Fibroblast of mammary gland (primary cell): Measurements from ENCODE around the gene ROBO2.

Source experiments
- DNase-seq: peaks from one replicate; pipeline ENCODE4 v3.0.0-alpha.2; 2010; ENCODE audit warnings: low read depth
- H3K4me3 ChIP-seq: 2 replicates; pipeline ENCODE4 v1.5.1; 2011; ENCODE audit warnings: low read depth, mild to moderate bottlenecking, low read length, moderate library complexity; ENCODE audit not compliant: control insufficient read depth
- TF ChIP-seq, protein P1 (sequence below): conservative IDR thresholded peaks from 2 replicates; pipeline ENCODE4 v1.5.1; 2011; ENCODE audit warnings: low read depth, low read length, inconsistent platforms; ENCODE audit not compliant: control insufficient read depth, insufficient read depth

Gene ROBO2

DNA sequence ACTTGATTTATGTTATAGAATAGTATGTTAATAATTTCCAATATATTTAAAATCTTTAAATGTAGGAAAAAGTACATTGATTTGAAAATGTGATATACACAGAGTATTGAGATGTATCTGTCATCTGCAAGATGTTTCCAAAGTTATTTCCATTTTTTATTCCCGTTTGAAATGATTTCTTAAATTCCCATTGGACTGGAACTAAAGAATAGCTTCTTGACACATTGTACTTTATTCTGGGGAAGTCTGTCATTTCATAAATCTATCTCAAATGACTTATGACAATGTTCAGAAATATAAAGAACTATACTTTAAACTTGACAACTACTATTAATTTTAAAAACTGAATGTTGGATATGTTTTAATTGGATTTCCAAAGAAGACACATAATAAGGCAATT is 489.6 kb downstream of the ROBO2 start:
- DNase-seq = no peak
- TF ChIP-seq, protein P1, sequence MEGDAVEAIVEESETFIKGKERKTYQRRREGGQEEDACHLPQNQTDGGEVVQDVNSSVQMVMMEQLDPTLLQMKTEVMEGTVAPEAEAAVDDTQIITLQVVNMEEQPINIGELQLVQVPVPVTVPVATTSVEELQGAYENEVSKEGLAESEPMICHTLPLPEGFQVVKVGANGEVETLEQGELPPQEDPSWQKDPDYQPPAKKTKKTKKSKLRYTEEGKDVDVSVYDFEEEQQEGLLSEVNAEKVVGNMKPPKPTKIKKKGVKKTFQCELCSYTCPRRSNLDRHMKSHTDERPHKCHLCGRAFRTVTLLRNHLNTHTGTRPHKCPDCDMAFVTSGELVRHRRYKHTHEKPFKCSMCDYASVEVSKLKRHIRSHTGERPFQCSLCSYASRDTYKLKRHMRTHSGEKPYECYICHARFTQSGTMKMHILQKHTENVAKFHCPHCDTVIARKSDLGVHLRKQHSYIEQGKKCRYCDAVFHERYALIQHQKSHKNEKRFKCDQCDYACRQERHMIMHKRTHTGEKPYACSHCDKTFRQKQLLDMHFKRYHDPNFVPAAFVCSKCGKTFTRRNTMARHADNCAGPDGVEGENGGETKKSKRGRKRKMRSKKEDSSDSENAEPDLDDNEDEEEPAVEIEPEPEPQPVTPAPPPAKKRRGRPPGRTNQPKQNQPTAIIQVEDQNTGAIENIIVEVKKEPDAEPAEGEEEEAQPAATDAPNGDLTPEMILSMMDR = no peak
- no peak overlapping the region for H3K4me3 ChIP-seq

DNA sequence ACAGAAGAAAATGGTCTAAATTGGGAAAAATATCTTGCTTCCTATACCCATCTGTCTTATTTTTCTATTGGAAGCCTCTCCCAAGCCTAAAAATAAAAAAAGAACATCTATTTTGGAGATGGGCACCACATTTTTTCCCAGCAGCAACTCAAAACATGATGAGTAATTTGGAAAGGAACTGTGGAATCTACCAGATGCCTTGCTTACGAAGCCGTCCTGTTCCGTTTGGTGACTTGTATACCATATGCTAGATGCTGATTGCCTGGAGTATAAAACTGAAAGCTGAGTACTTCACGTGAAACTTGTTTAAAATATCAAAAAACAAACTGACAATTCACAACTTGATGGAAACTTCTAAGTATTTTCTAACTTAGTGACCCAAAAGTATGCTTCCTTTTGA is 491.0 kb downstream of the ROBO2 start:
- DNase-seq = peak; percentile 28
- H3K4me3 ChIP-seq = no peak overlapping the region
- TF ChIP-seq, protein P1 = no peak

DNA sequence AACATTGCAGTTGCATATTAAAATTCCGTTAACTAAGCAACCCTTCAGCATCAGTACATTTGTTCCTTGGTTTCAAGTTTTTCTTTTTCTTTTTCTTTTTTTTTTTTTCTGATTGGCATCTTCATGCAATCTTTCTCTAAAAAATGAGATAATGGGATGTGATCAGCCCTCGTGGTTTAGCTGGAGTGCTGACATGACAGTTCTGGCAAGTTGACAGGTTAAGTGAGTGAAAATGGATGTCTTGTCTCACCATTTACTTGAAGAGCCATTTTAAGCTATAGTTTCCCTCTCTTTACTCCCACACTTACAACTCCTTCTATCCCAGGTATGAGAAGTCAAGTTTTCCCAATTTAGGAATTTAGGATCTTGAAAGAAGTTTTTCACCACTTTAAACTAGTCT is 495.2 kb downstream of the ROBO2 start:
- TF ChIP-seq, protein P1 = no peak
- DNase-seq = no peak
- H3K4me3 ChIP-seq = no peak overlapping the region

DNA sequence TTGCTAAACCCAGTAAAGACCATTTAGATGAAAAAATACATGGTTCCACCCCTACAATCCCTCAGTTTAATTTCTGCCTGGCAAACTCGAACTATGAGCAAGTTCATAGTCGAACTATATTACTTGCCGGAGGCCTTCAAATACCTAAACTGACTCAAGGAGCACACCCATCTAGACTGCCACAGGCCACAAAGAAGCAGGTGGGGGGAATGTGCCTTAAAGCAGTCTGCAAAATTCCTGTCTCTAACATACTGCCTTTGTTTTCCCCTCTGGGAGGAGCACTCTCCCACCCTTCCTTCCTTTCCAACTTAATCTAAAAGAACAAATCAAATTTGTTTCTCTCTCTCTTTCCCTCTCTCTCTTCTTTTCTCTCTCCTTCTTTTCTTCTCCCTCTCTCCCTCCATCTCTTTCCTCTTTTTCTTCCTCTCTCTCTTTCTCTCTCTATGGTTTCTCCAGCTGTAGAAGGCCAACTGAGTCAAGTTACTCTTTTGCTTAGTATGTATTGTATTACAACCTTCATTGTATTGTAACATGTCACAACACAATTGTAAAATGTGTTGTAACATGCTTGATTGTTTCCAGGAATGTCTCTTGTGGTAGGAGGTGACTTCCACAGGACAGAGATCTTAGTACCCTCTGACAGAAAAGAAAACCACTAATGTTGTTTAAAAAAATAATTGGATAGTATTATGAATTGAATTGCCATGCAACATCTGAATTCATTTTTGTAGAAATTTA is 496.3 kb downstream of the ROBO2 start:
- no peak for DNase-seq
- no peak overlapping the region for H3K4me3 ChIP-seq
- TF ChIP-seq, protein P1 = no peak

DNA sequence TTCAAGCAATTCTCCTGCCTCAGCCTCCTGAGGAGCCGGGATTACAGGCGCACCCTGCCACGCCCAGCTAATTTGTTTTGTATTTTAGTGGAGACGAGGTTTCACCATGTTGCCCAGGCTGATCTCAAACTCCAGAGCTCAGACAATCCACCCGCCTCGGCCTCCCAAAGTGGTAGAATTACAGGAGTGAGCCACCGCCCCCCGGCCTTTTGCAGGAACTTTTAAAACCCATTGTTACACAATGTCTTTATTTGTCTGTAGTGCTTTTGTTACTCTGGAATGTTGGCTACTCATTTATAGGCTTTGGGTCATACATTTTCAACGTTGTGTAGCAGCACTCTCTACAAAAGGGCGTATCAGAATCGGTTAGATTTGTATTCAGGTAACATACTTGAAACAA is 499.1 kb downstream of the ROBO2 start:
- no peak for DNase-seq
- TF ChIP-seq, protein P1 = no peak

DNA sequence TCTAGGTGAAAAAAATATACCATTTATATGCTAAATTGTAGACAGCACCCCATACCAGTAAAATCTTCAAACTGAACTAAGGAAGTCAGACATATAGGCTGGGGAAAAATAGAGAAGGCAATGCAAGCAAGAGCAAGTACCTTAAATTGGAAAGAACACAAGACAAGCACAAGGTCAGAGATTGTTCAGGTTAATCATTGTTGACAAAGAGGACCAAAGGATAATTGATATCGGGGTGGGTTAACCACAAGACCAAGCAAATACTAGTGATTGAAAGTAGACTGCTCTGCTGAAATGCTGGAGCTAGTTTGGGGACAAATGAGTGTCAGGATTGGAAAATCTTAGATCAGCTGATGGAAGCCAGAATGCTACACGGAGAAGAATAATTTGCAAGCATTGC is 499.8 kb downstream of the ROBO2 start:
- no peak overlapping the region for H3K4me3 ChIP-seq
- no peak for DNase-seq
- TF ChIP-seq, protein P1 = no peak

More for the DNA sequence above, 499.1 kb downstream of the ROBO2 start:
- no peak overlapping the region for H3K4me3 ChIP-seq
